ENCODE results near the gene PPP2R5D.

GRCh38 chr6:43035495-43036194 is 51.3 kb downstream of the PPP2R5D start:
- TF ChIP-seq, protein P1, sequence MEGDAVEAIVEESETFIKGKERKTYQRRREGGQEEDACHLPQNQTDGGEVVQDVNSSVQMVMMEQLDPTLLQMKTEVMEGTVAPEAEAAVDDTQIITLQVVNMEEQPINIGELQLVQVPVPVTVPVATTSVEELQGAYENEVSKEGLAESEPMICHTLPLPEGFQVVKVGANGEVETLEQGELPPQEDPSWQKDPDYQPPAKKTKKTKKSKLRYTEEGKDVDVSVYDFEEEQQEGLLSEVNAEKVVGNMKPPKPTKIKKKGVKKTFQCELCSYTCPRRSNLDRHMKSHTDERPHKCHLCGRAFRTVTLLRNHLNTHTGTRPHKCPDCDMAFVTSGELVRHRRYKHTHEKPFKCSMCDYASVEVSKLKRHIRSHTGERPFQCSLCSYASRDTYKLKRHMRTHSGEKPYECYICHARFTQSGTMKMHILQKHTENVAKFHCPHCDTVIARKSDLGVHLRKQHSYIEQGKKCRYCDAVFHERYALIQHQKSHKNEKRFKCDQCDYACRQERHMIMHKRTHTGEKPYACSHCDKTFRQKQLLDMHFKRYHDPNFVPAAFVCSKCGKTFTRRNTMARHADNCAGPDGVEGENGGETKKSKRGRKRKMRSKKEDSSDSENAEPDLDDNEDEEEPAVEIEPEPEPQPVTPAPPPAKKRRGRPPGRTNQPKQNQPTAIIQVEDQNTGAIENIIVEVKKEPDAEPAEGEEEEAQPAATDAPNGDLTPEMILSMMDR (IDR thresholded peaks at IDR 0.05; ENCODE audit: low read length), result no peak
- TF ChIP-seq EZH2phosphoT487 (IDR thresholded peaks at IDR 0.05; ENCODE audit: low read length), result no peak

All from MM.1S (cell line).